Naive thymus-derived CD4-positive, alpha-beta T cell (primary cell): Measurements from ENCODE around the gene KLHL41. TPM values are rescaled to one million over a fixed set of nuclear protein-coding genes. Genes with fewer than 3 reads are reported as not detected.

Source experiments
- ATAC-seq: fragments of 150-1000 bp; cut with Tn5 transposase; 2 replicates; pipeline ENCODE4 v1.10.0; 2021; ENCODE audit warnings: mild to moderate bottlenecking, moderate library complexity
- CTCF ChIA-PET: fragments of 350-600 bp; sonication (Branson Sonifier 250); formaldehyde crosslinking; loops from one replicate; lab custom pipeline; 2021; ENCODE audit warnings: antibody characterized with exemption; lab: Charles Lee
- POLR2A ChIA-PET: fragments of 350-600 bp; sonication (Branson Sonifier 250); formaldehyde crosslinking; loops from one replicate; lab custom pipeline; 2021; ENCODE audit warnings: antibody characterized with exemption, inconsistent platforms; lab: Charles Lee
- DNase-seq, 9 donors: peaks; one replicate each; pipeline versions ENCODE4 v3.0.0 to v3.0.0-alpha.2; 2020 to 2022; ENCODE audit warnings: mixed read lengths in 1 of 9
- H3K27ac ChIP-seq: one replicate; pipeline ENCODE4 v1.7.0; 2013; ENCODE audit warnings: mild to moderate bottlenecking, low read depth, low read length, moderate library complexity
- H3K27me3 ChIP-seq, 2 donors: one replicate each; pipeline ENCODE4 v1.7.0; 2013; ENCODE audit warnings: low read length in 2 of 2, mild to moderate bottlenecking in 2 of 2, moderate library complexity in 2 of 2; ENCODE audit not compliant: control insufficient read depth in 2 of 2, insufficient read depth in 2 of 2
- H3K36me3 ChIP-seq, 3 experiments: 1 replicate in 2 of 3; 2 replicates in 1 of 3; pipeline ENCODE4 v1.7.0; 2013; ENCODE audit warnings: low read length in 3 of 3, mild to moderate bottlenecking in 3 of 3, moderate library complexity in 1 of 3; ENCODE audit not compliant: insufficient read depth in 3 of 3, control insufficient read depth in 2 of 3
- H3K4me1 ChIP-seq, 2 donors: one replicate each; pipeline ENCODE4 v1.7.0; 2013; ENCODE audit warnings: low read length in 2 of 2, mild to moderate bottlenecking in 2 of 2, moderate library complexity in 1 of 2; ENCODE audit not compliant: control insufficient read depth in 2 of 2, insufficient read depth in 2 of 2
- H3K4me3 ChIP-seq: 2 replicates; pipeline ENCODE4 v1.7.0; 2013; ENCODE audit warnings: mild to moderate bottlenecking, low read length
- H3K9me3 ChIP-seq, 3 experiments: 1 replicate in 2 of 3; 2 replicates in 1 of 3; pipeline ENCODE4 v1.7.0; 2013; ENCODE audit warnings: low read length in 3 of 3; ENCODE audit not compliant: control insufficient read depth in 2 of 3
- H3K27ac Mint-ChIP-seq, 9 donors: one replicate each; pipeline ENCODE4 v1.8.0; 2020 to 2022; ENCODE audit warnings: mixed read lengths in 9 of 9, mild to moderate bottlenecking in 8 of 9, moderate library complexity in 5 of 9, inconsistent platforms in 2 of 9
- H3K27me3 Mint-ChIP-seq, 5 donors: one replicate each; pipeline ENCODE4 v1.8.0; 2021 to 2022; ENCODE audit warnings: mixed read lengths in 5 of 5, mild to moderate bottlenecking in 1 of 5
- H3K36me3 Mint-ChIP-seq, 5 donors: one replicate each; pipeline ENCODE4 v1.8.0; 2020 to 2022; ENCODE audit warnings: mixed read lengths in 5 of 5, mild to moderate bottlenecking in 3 of 5, inconsistent platforms in 1 of 5
- H3K4me1 Mint-ChIP-seq, 7 donors: one replicate each; pipeline ENCODE4 v1.8.0; 2020 to 2022; ENCODE audit warnings: mixed read lengths in 7 of 7, mild to moderate bottlenecking in 3 of 7, inconsistent platforms in 1 of 7
- H3K4me3 Mint-ChIP-seq, 10 donors: one replicate each; pipeline ENCODE4 v1.8.0; 2020 to 2022; ENCODE audit warnings: mild to moderate bottlenecking in 10 of 10, mixed read lengths in 10 of 10, moderate library complexity in 6 of 10, inconsistent platforms in 2 of 10
- H3K9me3 Mint-ChIP-seq, 11 donors: one replicate each; pipeline ENCODE4 v1.8.0; 2020 to 2022; ENCODE audit warnings: mixed read lengths in 11 of 11, mild to moderate bottlenecking in 4 of 11, inconsistent platforms in 1 of 11, moderate library complexity in 1 of 11
- intact Hi-C, 2 donors: fragments of 100-400 bp; cut with micrococcal nuclease; formaldehyde crosslinking; loops; one replicate each; pipeline ENCODE4 v1.15.1; 2023
- polyA plus RNA-seq, 2 donors: library from polyadenylated mRNA; unstranded; fragments of 300-500 nt; fragmentation: Illumina TruSeq; gene quantifications; one replicate each; pipeline ENCODE4 v1.2.3, GENCODE V29; 2021
- total RNA-seq, 6 experiments: library from RNA in 5 of 6; stranded (reverse) in 5 of 6; gene quantifications; 1 replicate in 5 of 6; 2 replicates in 1 of 6; pipeline ENCODE4 v1.2.3 and lab custom pipeline; 2021 to 2026

The KLHL41 gene
- total and polyA plus RNA-seq, 7 experiments from 2014 or later, result 0.20 to 1.1 (median 0.46) TPM; not detected in 3

GRCh38 chr2:169469952-169470572, 39.4 kb upstream of the KLHL41 start:
- Histone ChIP-seq H3K36me3 (no peaks in the 10 kb centered on the region), H3K4me1 (no peaks in the 10 kb centered on the region), H3K27me3 (no peaks in the 10 kb centered on the region), H3K9me3 (no peaks in the 10 kb centered on the region), H3K4me3 (no peak overlapping the region), H3K27ac (no peak overlapping the region)
- no peak overlapping the region for H3K27ac Mint-ChIP-seq
- intact Hi-C loops, result loop anchor here in 1 of 2 donors (10.0 kb wide), 1 partner anchor 1455 kb away; the partner anchor contains the start of gene GORASP2
- CTCF ChIA-PET, result no interaction called here
- POLR2A ChIA-PET, result interaction anchor here (0.7 to 2.0 kb wide), 3 partner anchors 9 to 91 kb away, joined by 3 to 8 read pairs (median 4); partner anchors contain the start of gene BBS5
- peaks cover 0 to under 1% (median 0%) of the 10 kb centered on the region in 7 donors for H3K4me1 Mint-ChIP-seq
- peak; percentile 20 for ATAC-seq
- peaks cover 0 to 5% (median 0%) of the 10 kb centered on the region in 5 donors for H3K27me3 Mint-ChIP-seq
- no peak overlapping the region for H3K4me3 Mint-ChIP-seq
- DNase-seq, result peak in 1 of 9 donors; percentile 16
- peaks cover 0 to under 1% (median 0%) of the 10 kb centered on the region in 11 donors for H3K9me3 Mint-ChIP-seq
- no peaks in the 10 kb centered on the region for H3K36me3 Mint-ChIP-seq

DNA sequence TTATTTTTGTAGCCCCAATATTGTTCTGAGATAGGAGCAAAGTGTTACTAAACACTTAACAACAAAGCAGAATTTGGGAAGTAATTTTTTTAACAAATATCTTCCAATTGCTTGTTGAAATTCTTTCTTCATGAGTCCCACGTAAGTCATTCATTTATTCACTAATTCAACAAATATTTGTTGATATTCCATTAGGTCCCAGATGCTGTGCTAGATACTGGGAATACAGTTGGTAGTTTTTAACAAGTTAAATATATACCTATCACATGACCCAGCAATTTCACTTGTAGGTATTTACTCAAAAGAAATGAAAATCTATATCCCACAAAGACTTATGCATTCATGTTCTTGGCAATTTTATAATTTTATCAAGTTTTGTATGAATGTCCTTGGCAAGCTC, 37.3 kb upstream of the KLHL41 start:
- ChIA-PET POLR2A (interaction anchor here (0.8 to 1.3 kb wide), 3 partner anchors 8 to 112 kb away, joined by 3 read pairs; no protein-coding TSS in a partner anchor), CTCF (no interaction called here)
- DNase-seq, result no peak
- Histone ChIP-seq H3K36me3 (no peaks in the 10 kb centered on the region), H3K27me3 (no peaks in the 10 kb centered on the region), H3K27ac (no peak overlapping the region), H3K4me3 (no peak overlapping the region), H3K9me3 (no peaks in the 10 kb centered on the region), H3K4me1 (no peaks in the 10 kb centered on the region)
- Mint-ChIP-seq H3K4me3 (no peak overlapping the region), H3K9me3 (no peaks in the 10 kb centered on the region), H3K27ac (no peak overlapping the region), H3K4me1 (no peaks in the 10 kb centered on the region), H3K36me3 (no peaks in the 10 kb centered on the region), H3K27me3 (peaks cover 0 to 4% (median 0%) of the 10 kb centered on the region in 5 donors)
- intact Hi-C loops, result loop anchor here in 1 of 2 donors (10.0 kb wide), 1 partner anchor 1453 kb away; the partner anchor contains the start of gene GORASP2
- ATAC-seq, result no peak

- Mint-ChIP-seq H3K27me3 (peaks cover 0 to 3% (median 0%) of the 10 kb centered on the region in 5 donors), H3K4me1 (peaks cover 12 to 26% (median 16%) of the 10 kb centered on the region in 7 donors), H3K9me3 (no peaks in the 10 kb centered on the region), H3K27ac (no peak overlapping the region), H3K4me3 (no peak overlapping the region), H3K36me3 (no peaks in the 10 kb centered on the region)
- intact Hi-C loops, result loop anchor here (5.0 to 10.0 kb wide), 4 partner anchors 51 to 1448 kb away; partner anchors contain the start of genes CFAP210 (in 1 of the 2), GORASP2 (in 1 of the 2), LRP2 (in 1 of the 2) and PHOSPHO2 (in 1 of the 2)
- H3K9me3 ChIP-seq, result no peaks in the 10 kb centered on the region
- H3K27ac ChIP-seq, result no peak overlapping the region
- peaks cover 0 to 3% of the 10 kb centered on the region in 2 donors for H3K4me1 ChIP-seq
- ChIA-PET POLR2A (interaction anchor here (1.2 kb wide), 1 partner anchor 11 kb away, joined by 4 read pairs; no protein-coding TSS in a partner anchor), CTCF (interaction anchor here (0.6 kb wide), 1 partner anchor 52 kb away, joined by 3 read pairs; no protein-coding TSS in a partner anchor)
- ATAC-seq, result no peak
- H3K36me3 ChIP-seq, result peaks cover 0 to 4% (median 0%) of the 10 kb centered on the region in 3 experiments
- no peak overlapping the region for H3K4me3 ChIP-seq
- no peaks in the 10 kb centered on the region for H3K27me3 ChIP-seq
- DNase-seq, result no peak
Observed at GRCh38 chr2:169476459-169476858, 33.0 kb upstream of the KLHL41 start.

- ATAC-seq (no peak), DNase-seq (no peak)
- Mint-ChIP-seq H3K9me3 (no peaks in the 10 kb centered on the region), H3K27ac (peak overlapping the region in 6 of 9 donors; percentile 19 to 84 (median 48)), H3K27me3 (peaks cover 0 to 2% (median 0%) of the 10 kb centered on the region in 5 donors), H3K36me3 (peaks cover 0 to 8% (median 0%) of the 10 kb centered on the region in 5 donors), H3K4me1 (peaks cover 12 to 30% (median 22%) of the 10 kb centered on the region in 7 donors), H3K4me3 (peak overlapping the region; percentile 55 to 96 (median 92))
- Histone ChIP-seq H3K4me1 (peaks cover 0 to 3% of the 10 kb centered on the region in 2 donors), H3K4me3 (no peak overlapping the region), H3K27ac (no peak overlapping the region), H3K36me3 (peaks cover 0 to 4% (median 0%) of the 10 kb centered on the region in 3 experiments), H3K27me3 (no peaks in the 10 kb centered on the region), H3K9me3 (no peaks in the 10 kb centered on the region)
- POLR2A ChIA-PET, result interaction anchor here (0.6 kb wide), 1 partner anchor 22 kb away, joined by 3 read pairs; no protein-coding TSS in a partner anchor
- intact Hi-C loops, result loop anchor here (2.0 to 10.0 kb wide), 7 partner anchors 49 to 1450 kb away; partner anchors contain the start of genes CFAP210 (in 2 of the 2), GORASP2 (in 2 of the 2), PHOSPHO2 (in 2 of the 2) and LRP2 (in 1 of the 2)
- CTCF ChIA-PET, result interaction anchor here (1.4 kb wide), 1 partner anchor 9 kb away, joined by 4 read pairs; no protein-coding TSS in a partner anchor
Observed at GRCh38 chr2:169478339-169478738, 31.2 kb upstream of the KLHL41 start.

- H3K4me1 Mint-ChIP-seq, result peaks cover 12 to 30% (median 22%) of the 10 kb centered on the region in 7 donors
- no peaks in the 10 kb centered on the region for H3K27me3 Mint-ChIP-seq
- H3K27ac Mint-ChIP-seq, result peak overlapping the region in 8 of 9 donors; percentile 37 to 86 (median 74)
- H3K4me3 ChIP-seq, result peak overlapping the region; percentile 87
- ChIA-PET CTCF (interaction anchor here (0.7 to 1.4 kb wide), 3 partner anchors 10 to 324 kb away, joined by 4 read pairs; no protein-coding TSS in a partner anchor), POLR2A (interaction anchor here (0.8 to 1.3 kb wide), 4 partner anchors 8 to 95 kb away, joined by 3 to 8 read pairs (median 3); partner anchors contain the start of gene FASTKD1)
- H3K27ac ChIP-seq, result peak overlapping the region; percentile 49
- peak in 1 of 9 donors; percentile 12 for DNase-seq
- peak overlapping the region; percentile 89 to 96 (median 92) for H3K4me3 Mint-ChIP-seq
- no peaks in the 10 kb centered on the region for H3K27me3 ChIP-seq
- peaks cover 0 to 7% (median 0%) of the 10 kb centered on the region in 3 experiments for H3K36me3 ChIP-seq
- H3K9me3 Mint-ChIP-seq, result no peaks in the 10 kb centered on the region
- no peak for ATAC-seq
- H3K36me3 Mint-ChIP-seq, result peaks cover 0 to 13% (median 4%) of the 10 kb centered on the region in 5 donors
- intact Hi-C loops, result loop anchor here (1.0 to 10.0 kb wide), 10 partner anchors 48 to 1450 kb away; partner anchors contain the start of genes CFAP210 (in 2 of the 2), FASTKD1 (in 2 of the 2), GORASP2 (in 2 of the 2) and PHOSPHO2 (in 2 of the 2)
- peaks cover 0 to 3% of the 10 kb centered on the region in 2 donors for H3K4me1 ChIP-seq
- H3K9me3 ChIP-seq, result no peaks in the 10 kb centered on the region
Observed at GRCh38 chr2:169478745-169479256, 30.7 kb upstream of the KLHL41 start.
